NCI-H524 treated with DMSO at 0.1 percent for 48 hours (cell line): ENCODE data around the gene MADCAM1.
"Not testable (repeated sequence)": the region's sequence is repeated elsewhere in the genome, so short reads cannot be mapped to it uniquely, and the experiment has no call there.

Experiments used
- DNase-seq: peaks from one replicate; lab custom pipeline; 2025; lab: John Stamatoyannopoulos, UW

The MADCAM1 gene

DNA sequence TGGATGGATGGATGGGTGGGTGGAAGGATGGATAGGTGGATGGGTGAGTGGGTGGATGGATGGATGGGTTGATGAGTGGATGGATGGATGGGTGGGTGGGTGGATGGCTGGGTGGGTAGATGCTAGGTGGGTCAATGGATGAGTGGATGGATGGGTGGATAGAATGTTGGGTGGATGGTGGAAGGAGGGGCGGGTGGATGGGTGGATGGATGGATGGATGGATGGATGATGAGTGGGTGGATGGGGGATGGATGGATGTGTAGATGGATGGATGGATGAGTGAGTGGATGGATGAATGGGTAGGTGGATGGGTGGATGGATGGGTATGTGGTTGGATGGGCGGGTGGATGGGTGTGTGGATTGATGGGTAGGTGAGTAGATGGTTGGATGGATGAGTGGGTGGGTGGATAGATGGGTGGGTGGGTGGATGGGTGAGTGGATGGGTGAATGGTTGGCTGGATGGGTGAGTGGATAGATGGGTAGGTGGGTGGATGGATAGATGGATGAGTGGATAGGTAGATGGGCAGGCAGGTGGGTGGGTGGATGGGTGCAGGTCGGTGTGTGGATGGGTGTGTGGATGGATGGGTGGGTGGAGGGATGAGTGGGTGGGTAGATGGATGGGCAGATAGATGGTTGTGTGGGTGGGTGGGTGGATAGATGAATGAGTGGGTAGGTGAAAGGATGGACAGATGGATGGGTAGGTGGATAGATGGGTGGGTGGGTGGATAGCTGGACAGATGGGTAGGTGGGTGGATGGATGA, 31.1 kb upstream of the MADCAM1 start:
- DNase-seq: no peak

DNA sequence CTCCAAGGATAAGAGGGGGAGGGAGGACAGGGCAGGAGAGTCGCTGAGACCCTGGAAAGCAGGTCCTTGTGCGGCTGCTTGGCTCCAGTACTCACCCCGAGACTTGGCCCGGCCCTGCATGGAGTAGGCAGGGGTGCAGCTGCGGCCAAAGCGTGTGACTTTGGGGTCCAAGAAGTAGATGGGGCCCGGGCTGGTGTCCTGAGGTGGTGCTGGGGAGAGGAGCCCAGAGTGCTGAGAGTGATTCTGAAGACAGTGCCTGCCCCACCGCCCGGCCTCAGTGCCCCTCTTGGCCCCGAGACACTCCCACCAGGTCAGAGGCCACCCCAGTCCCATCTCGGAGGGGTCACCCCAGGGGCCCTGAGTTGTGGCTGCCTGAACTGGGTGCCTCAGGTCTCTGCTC, 28.7 kb upstream of the MADCAM1 start:
- DNase-seq: no peak

DNA sequence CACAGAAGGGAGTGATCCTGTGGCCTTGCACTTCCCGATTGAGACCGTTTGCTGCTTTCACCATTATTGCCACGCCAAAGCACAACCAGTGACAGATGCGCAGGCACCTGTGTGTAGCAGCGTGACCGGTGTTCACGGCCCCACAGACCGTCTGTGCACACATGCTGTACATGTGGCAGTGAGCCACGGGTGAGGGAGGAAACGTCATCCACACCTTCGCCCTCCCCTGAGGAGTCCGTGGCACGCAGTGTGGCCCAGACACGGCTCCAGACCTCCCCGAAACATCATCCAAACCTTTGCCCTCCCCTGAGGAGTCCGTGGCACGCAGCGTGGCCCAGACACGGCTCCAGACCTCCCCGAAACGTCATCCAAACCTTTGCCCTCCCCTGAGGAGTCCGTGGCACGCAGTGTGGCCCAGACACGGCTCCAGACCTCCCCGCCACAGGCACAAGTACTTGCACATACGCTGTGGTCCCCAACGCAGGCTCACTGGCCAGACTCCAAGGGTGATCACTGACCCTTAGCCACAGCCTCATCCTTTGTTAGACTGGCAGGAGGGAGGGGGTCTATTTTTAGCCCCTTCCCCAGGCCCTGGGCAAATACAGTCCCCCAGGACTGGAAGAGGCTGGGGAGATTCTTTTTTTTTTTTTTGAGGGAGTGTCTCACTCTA, 27.6 kb upstream of the MADCAM1 start:
- DNase-seq: no peak

- no peak for DNase-seq
These were observed 26.5 kb upstream of the MADCAM1 start for GRCh38 chr19:469833-470232.

DNA sequence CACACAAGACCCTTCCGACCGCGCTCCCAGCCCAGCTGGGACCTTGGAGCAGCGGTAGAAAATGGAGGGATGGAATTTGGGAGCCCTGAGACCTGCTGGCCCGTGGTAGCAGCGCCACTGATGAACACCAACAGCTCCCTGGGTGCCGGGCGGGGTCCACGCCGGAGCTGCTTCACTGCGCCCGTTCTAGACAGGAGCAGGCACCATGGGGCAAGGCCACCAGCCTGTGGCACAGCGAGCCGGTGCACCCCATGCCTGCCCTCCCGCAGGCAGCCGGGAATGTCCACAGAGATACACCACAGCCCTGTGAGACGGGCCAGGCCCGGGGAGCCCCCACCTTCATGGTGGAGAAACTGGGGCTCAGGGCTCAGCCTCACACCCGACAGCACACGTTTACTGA, 25.6 kb upstream of the MADCAM1 start:
- no peak for DNase-seq

DNA sequence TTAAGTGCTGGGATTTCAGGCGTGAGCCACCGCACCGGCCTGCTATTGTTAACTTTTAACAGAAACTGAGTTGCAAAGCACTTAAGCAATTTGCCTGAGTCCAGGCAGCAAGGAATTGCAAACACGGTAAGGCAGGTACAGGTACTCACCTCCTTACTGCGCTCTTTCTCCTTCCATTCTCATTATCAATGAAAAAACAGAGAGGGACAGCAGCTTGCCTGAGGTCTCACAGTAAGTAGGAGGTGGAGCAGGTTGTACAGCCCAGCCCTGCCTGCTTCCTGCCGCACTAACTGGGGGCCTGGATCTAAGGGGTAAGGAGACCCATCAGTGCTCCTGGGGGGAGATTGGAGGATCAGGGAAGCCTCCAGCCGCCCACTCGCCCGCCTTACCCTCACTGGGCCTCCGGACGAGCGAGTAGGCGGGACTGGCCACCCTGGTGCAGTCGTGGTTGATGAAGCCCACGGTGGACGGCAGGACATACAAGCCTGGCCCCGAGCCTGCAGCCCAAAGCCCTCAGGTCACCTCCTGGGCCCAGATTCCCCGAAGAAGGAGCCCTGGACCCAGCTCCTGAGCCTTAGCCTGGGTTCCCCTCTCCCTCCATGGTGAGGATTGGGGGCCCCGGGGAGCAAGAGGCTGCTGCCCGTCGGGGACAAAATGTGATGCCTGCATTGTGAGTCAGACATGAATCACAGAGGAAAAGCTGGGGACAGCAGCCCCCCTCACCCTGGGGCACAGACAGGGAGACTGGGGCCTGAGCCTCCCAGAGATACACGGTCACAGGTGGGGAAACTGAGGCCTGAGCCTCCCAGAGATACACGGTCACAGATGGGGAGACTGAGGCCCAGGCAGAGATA, 24.1 kb upstream of the MADCAM1 start:
- no peak for DNase-seq

DNA sequence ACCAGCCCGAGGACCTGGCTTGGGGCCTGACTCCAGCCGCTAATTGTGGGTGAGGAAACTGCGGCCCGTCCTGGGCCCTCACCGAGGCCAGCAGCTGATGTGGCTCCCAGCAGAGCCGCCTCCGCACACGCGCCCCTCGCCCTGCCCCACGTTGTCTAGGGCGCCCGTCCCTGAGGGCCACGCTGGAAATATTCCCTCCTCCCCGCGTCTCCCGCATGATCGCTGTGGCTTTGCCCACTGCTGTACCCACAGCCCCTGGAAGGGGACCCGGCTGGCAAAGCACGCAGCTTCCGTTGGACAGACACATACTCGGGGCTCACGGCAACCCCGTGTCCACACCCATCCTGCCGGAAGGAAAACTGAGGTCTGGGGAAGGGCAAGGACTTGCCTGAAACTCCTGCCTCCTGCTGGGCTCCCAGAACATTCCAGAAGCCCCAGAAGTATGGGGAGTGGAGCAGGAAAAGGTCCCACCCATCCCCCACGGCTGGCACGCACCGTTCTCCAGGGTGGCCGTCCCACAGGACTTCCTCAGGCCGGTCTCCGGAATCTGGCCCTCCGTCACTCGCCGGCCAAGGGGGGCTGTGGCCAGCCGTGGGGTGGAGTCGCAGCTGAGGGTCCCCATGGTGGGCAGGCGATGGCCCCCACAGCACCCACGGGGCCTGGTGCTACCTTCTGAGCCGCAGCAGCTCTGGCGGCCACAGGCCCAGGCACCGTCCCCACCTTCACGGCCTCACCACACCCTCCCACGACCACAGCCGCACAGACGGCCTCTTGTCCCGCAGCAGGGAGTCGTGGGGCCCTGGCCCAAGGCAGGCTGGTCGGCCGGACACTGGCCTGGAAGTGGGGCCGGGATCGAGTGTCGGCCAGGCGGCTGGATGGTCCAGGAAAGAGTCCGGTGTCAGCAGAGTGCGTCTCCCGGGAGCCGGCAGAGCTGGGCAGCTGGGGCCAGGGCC, 21.9 kb upstream of the MADCAM1 start:
- DNase-seq: no peak

GRCh38 chr19:475360-475759, 20.9 kb upstream of the MADCAM1 start:
- DNase-seq: no peak

- DNase-seq: no peak
These were observed 17.9 kb upstream of the MADCAM1 start for GRCh38 chr19:478236-478903.

DNA sequence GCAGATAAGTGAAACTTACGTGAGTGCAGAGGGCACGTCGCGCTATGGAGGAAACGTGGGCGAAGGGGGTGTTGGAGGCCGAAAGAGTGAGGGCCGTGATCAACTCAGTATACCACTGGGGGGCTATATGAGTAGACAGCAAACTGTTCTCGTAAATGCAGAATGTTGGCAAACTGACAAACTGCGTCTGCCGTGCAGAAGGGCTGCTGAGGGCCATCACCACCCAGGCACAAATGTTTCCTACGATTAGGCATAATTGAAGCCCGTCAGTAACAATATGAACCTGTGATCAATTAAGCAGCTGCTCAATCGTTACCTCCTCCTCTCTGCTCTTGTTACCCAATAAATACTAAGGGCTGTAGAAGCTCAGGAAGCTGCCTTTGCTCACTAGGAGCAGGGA, 17.3 kb upstream of the MADCAM1 start:
- DNase-seq: no peak

DNA sequence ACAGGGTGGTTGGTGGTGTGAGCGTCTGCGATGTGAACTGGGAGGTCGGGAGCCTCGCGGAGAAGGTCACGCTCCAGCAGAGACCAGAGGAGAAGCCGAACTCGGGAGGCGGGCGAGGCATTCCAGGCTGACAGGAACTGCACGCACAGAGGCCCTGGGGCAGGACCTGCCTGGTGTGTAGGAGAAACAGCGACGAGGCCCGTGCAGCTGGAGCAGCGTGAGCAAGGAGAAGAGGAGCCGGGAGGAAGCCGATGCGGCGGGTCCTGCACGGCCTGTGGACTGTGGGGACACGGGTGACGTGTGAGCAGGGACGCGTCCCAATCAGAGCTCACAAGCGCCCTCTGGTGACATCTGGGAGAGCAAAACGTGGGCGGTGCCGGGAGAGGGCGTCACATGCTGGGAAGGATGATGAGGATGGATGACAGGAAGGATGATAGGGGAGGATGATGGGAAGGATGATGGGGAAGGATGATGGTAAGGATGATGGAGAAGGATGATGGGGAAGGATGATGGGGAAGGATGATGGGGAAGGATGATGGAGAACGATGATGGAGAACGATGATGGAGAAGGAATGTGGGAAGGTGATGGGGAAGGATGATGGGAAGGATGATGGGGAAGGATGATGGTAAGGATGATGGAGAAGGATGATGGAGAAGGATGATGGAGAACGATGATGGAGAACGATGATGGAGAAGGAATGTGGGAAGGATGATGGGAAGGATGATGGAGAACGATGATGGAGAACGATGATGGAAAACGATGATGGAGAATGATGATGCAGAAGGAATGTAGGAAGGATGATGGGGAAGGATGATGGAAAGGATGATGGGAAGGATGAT, 16.1 kb upstream of the MADCAM1 start:
- DNase-seq: no peak

DNA sequence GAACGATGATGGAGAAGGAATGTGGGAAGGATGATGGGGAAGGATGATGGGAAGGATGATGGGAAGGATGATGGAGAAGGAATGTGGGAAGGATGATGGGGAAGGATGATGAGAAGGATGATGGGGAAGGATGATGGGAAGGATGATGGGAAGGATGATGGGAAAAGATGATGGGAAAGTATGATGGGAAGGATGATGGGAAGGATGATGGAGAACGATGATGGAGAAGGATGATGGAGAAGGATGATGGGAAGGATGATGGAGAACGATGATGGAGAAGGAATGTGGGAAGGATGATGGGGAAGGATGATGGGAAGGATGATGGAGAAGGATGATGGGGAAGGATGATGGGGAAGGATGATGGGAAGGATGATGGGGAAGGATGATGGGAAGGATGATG, 15.2 kb upstream of the MADCAM1 start:
- not testable (repeated sequence) for DNase-seq

DNA sequence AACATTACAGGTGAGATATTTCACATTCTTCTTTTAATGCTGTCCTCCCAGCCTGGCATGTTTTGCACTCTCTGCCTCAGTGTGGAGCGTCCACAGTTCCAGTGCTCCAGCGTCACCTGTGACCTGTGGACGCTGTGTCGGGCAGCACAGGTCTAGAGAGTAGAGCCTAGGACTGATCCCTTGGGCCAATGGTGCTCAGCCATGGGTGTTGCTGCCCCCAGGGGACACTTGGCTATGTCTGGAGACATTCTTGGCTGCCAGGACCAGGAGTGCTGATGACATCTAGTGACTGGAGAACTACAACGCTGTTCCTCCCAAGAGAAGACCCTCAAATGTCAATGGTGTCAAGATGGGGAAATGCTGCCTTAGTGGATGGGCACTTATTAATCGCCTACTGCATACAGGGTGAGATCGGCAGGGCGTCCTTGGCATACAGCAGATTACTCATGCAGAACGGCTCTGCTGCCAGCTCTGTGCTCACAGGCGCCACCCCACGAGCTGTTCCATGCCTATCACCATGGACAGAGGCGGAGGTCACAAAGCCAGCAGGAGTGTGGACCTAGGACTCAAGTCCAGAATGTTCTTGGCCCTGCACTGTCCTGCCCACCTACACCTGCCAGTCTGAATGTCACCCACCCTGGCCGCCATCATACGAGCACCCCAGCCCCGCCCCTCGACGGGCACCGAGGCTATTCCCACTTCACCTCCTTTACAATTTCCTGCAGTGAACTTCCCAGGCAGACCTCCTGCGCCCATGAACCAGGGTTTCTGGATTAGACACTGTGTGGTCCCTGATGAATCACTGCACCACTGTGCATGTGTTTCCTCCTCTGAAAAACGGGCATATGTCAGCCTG, 13.9 kb upstream of the MADCAM1 start:
- DNase-seq: no peak

GRCh38 chr19:483332-484072, 12.8 kb upstream of the MADCAM1 start:
- no peak for DNase-seq

DNA sequence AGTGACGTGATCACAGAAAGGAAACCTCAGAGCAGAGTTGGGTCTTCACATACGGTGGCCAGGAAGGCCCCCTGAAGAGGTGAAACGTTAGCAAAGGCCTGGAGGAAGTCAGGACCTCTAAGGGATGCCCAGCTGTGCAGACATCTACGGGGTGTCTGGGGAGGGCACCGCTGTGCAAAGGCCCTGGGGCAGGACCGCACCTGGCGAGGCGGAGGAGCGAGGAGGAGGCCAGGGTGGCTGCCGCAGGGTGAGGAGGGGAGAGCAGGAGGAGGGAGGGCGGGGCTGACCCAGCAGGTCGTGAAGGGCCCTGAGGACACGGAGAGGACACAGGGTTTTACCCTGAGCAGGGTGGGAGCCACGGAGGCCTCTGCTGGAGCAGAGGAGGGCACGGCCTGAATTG, 11.8 kb upstream of the MADCAM1 start:
- no peak for DNase-seq

GRCh38 chr19:485077-485476, 11.2 kb upstream of the MADCAM1 start:
- DNase-seq: no peak

DNA sequence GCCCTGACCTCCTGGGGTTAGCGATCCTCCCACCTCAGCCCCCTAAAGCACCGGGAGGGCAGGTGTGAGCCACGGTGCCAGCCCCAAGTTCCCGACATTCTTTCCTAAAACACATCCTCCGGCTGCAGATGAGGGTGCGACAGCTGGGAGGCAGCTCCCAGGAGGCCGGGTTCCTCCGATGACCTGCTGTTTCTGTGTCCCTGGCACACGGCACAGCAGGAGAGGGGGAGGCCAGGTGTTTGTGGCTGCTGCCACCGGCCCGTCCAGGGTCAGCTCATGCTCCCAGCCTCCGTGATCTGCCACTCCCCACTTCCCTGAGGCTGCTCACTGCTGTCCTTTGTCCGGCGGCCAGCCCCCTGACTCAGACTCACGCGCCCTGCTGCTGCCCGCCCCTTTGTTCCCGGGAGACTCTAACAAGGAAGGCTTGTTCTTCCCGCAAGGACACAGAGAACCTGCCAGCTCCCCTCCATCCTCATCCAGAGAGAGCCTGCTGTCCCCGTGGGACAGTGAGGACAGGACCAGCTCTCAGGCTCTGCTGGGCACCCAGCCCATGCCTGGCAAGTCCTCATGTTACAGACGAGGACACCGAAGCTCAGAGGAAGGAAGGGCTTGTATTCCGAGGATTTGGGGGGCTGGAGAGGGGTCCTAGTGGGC, 10.6 kb upstream of the MADCAM1 start:
- peak; percentile 34 for DNase-seq
